Skeletal muscle tissue (tissue), 4 donors: ENCODE data around the gene DDX10. TPM values are rescaled to one million over a fixed set of nuclear protein-coding genes. Genes with fewer than 3 reads are reported as not detected.

Experiments
- H3K27ac ChIP-seq: one replicate; pipeline ENCODE4 v1.7.0; 2013; ENCODE audit warnings: mild to moderate bottlenecking, low read depth, low read length, inconsistent platforms
- H3K27me3 ChIP-seq, 3 donors: one replicate each; pipeline ENCODE4 v1.7.0; 2013; ENCODE audit warnings: low read length in 3 of 3; ENCODE audit not compliant: control insufficient read depth in 3 of 3, insufficient read depth in 3 of 3
- H3K36me3 ChIP-seq, 3 donors: one replicate each; pipeline ENCODE4 v1.7.0; 2013; ENCODE audit warnings: low read length in 3 of 3; ENCODE audit not compliant: control insufficient read depth in 3 of 3, insufficient read depth in 3 of 3
- H3K4me1 ChIP-seq, 3 donors: one replicate each; pipeline ENCODE4 v1.7.0; 2013; ENCODE audit warnings: low read length in 3 of 3, mild to moderate bottlenecking in 3 of 3; ENCODE audit not compliant: control insufficient read depth in 3 of 3, insufficient read depth in 3 of 3
- H3K4me3 ChIP-seq, 3 donors: one replicate each; pipeline ENCODE4 v1.7.0; 2013; ENCODE audit warnings: low read length in 3 of 3
- H3K9ac ChIP-seq, 3 donors: one replicate each; pipeline ENCODE4 v1.7.0; 2013; ENCODE audit warnings: low read length in 3 of 3, mild to moderate bottlenecking in 3 of 3, moderate library complexity in 2 of 3, low read depth in 1 of 3
- H3K9me3 ChIP-seq, 3 donors: one replicate each; pipeline ENCODE4 v1.7.0; 2013; ENCODE audit warnings: low read length in 3 of 3; ENCODE audit not compliant: control insufficient read depth in 3 of 3
- total RNA-seq: library from RNA; depleted of rRNA; stranded (reverse); fragments of >200 nt; gene quantifications from one replicate; pipeline ENCODE4 v1.2.3, GENCODE V29; 2014
- donor health status: Osteomylitis.

Gene DDX10
- total RNA-seq, 1 donor from 2014 or later, result 19.3 TPM

GRCh38 chr11:108916290-108916689 lies 251.4 kb downstream of the DDX10 start:
- Histone ChIP-seq H3K4me1 (peaks cover 0 to 3% (median 0%) of the 10 kb centered on the region in 3 donors), H3K4me3 (no peak overlapping the region), H3K9ac (no peak overlapping the region), H3K36me3 (no peaks in the 10 kb centered on the region), H3K27ac (no peak overlapping the region), H3K27me3 (no peaks in the 10 kb centered on the region), H3K9me3 (no peaks in the 10 kb centered on the region)

GRCh38 chr11:108916935-108917334 lies 252.1 kb downstream of the DDX10 start:
- Histone ChIP-seq H3K27me3 (no peaks in the 10 kb centered on the region), H3K27ac (no peak overlapping the region), H3K36me3 (no peaks in the 10 kb centered on the region), H3K9me3 (no peaks in the 10 kb centered on the region), H3K4me3 (no peak overlapping the region), H3K9ac (no peak overlapping the region), H3K4me1 (peaks cover 0 to 3% (median 0%) of the 10 kb centered on the region in 3 donors)

- H3K9me3 ChIP-seq, result no peaks in the 10 kb centered on the region
- H3K9ac ChIP-seq, result no peak overlapping the region
- no peaks in the 10 kb centered on the region for H3K27me3 ChIP-seq
- H3K36me3 ChIP-seq, result no peaks in the 10 kb centered on the region
- no peaks in the 10 kb centered on the region for H3K4me1 ChIP-seq
- H3K4me3 ChIP-seq, result no peak overlapping the region
- H3K27ac ChIP-seq, result no peak overlapping the region
Observed at GRCh38 chr11:108921211-108921610, 256.3 kb downstream of the DDX10 start.

- Histone ChIP-seq H3K36me3 (no peaks in the 10 kb centered on the region), H3K4me3 (no peak overlapping the region), H3K27ac (no peak overlapping the region), H3K4me1 (no peaks in the 10 kb centered on the region), H3K9me3 (no peaks in the 10 kb centered on the region), H3K27me3 (no peaks in the 10 kb centered on the region), H3K9ac (no peak overlapping the region)
Observed at GRCh38 chr11:108922241-108922640, 257.4 kb downstream of the DDX10 start.

- Histone ChIP-seq H3K4me1 (peaks cover 0 to 9% (median 5%) of the 10 kb centered on the region in 3 donors), H3K36me3 (no peaks in the 10 kb centered on the region), H3K9me3 (no peaks in the 10 kb centered on the region), H3K9ac (no peak overlapping the region), H3K27me3 (no peaks in the 10 kb centered on the region), H3K27ac (no peak overlapping the region), H3K4me3 (no peak overlapping the region)
Observed at GRCh38 chr11:108923413-108923812, 258.5 kb downstream of the DDX10 start.

- Histone ChIP-seq H3K36me3 (no peaks in the 10 kb centered on the region), H3K9ac (no peak overlapping the region), H3K9me3 (no peaks in the 10 kb centered on the region), H3K4me1 (peaks cover 0 to 13% (median 5%) of the 10 kb centered on the region in 3 donors), H3K27ac (no peak overlapping the region), H3K4me3 (no peak overlapping the region), H3K27me3 (no peaks in the 10 kb centered on the region)
Observed at GRCh38 chr11:108926171-108926840, 261.4 kb downstream of the DDX10 start.

GRCh38 chr11:108926841-108927577 lies 262.1 kb downstream of the DDX10 start:
- H3K9me3 ChIP-seq, result no peaks in the 10 kb centered on the region

GRCh38 chr11:108927791-108928545 lies 263.1 kb downstream of the DDX10 start:
- Histone ChIP-seq H3K36me3 (no peaks in the 10 kb centered on the region), H3K9ac (no peak overlapping the region), H3K27ac (no peak overlapping the region), H3K9me3 (no peaks in the 10 kb centered on the region), H3K4me3 (no peak overlapping the region), H3K4me1 (peaks cover 0 to 13% (median 5%) of the 10 kb centered on the region in 3 donors), H3K27me3 (no peaks in the 10 kb centered on the region)

More at GRCh38 chr11:108926841-108927577, 262.1 kb downstream of the DDX10 start:
- no peak overlapping the region for H3K27ac ChIP-seq
- H3K9ac ChIP-seq, result no peak overlapping the region
- H3K27me3 ChIP-seq, result no peaks in the 10 kb centered on the region
- H3K36me3 ChIP-seq, result no peaks in the 10 kb centered on the region
- H3K4me3 ChIP-seq, result no peak overlapping the region
- peaks cover 0 to 13% (median 5%) of the 10 kb centered on the region in 3 donors for H3K4me1 ChIP-seq

GRCh38 chr11:108929241-108929640 lies 264.4 kb downstream of the DDX10 start:
- Histone ChIP-seq H3K27me3 (no peaks in the 10 kb centered on the region), H3K36me3 (no peaks in the 10 kb centered on the region), H3K9ac (no peak overlapping the region)

GRCh38 chr11:108931168-108931567 lies 266.3 kb downstream of the DDX10 start:
- Histone ChIP-seq H3K9ac (no peak overlapping the region), H3K9me3 (no peaks in the 10 kb centered on the region), H3K4me1 (peaks cover 0 to 13% (median 5%) of the 10 kb centered on the region in 3 donors), H3K36me3 (no peaks in the 10 kb centered on the region), H3K4me3 (no peak overlapping the region), H3K27ac (no peak overlapping the region), H3K27me3 (no peaks in the 10 kb centered on the region)

More at GRCh38 chr11:108929241-108929640, 264.4 kb downstream of the DDX10 start:
- H3K4me3 ChIP-seq, result no peak overlapping the region
- no peaks in the 10 kb centered on the region for H3K9me3 ChIP-seq
- H3K27ac ChIP-seq, result no peak overlapping the region
- peaks cover 0 to 13% (median 5%) of the 10 kb centered on the region in 3 donors for H3K4me1 ChIP-seq
